OCI-M2 (cell line): ENCODE measurements around the gene UQCC2.

Experiments
- DNase-seq: peaks from one replicate; lab custom pipeline; 2025; ENCODE audit not compliant: unreplicated experiment; lab: John Stamatoyannopoulos, UW

The UQCC2 gene

DNA sequence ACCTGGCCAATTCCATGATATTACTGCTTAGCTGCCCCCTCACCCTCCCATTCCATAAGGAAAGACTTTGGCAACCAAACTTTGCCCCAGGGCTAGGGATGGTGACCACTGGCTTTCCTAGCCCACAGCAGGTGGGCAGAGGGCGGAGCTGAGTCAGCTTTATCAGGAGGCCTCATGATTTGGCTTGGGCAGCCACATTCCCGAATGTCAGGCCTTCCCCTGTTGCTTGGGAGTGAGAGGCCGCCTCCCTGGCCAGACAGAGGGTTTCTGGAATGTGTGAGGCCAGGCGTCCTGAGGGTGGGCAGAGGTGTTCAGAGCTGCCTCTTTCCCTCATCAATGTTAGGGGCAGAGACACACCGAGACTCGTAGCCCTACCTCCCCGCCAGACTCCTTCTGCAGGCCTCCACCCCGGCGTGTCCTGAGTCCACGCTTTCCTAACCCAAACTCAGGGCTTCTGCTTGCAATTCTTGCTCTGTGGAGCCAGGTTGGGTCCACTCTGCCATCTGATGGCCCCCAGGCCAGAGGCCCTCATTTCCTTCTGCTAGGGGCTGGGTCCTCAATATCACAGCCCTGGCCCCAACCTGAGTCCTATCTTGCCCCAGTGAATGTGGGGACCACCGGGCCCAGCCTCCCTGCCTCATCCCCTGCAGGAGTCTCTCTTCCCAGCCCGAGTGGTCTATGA, 19.3 kb downstream of the UQCC2 start:
- no peak for DNase-seq

DNA sequence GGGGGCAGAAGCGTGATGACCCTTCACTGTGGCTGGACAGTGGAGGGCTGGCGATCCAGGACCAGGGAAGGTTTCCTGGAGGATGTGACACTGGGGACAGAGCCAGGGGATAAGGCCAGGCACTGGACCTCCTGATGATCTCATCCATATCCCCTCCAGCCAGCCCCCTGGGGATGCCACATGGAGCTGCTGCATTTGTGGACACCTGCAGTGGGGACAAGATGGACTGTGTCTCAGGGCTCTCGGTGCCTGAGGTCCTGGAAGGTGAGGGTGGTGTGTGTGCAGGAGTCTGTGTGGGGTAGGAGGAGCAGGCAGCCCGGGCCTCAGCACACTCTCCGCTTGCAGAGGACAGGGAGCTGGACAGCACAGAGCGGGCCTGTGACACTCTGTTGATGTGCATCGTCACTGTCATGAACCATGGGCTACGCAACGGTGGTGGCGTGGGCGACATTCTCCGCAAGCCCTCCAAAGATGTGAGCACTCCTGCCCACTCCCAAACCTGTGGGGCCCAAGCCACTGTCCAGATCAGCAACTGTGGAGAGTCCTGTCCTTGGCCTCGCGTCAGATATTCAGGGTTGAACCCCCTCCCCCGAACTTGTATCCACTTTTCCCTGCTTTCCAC, 19.9 kb downstream of the UQCC2 start:
- DNase-seq: no peak

DNA sequence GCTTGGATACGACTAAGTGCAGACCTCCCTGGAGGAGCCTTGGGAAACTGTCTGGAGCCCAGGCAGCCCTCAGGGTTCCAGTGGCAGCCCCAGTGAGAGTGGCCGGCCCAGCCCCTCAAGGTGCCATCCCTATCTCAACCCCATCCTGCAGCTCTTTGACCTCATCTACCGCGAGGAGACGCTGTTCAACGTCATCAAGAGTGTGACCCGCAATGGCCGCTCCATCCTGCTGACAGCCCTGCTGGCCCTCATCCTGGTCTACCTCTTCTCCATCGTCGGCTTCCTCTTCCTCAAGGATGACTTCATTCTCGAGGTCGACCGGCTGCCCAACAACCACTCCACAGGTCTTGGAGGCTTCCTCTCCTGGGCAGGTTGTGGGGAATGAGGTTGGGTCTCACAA, 20.7 kb downstream of the UQCC2 start:
- DNase-seq: no peak

DNA sequence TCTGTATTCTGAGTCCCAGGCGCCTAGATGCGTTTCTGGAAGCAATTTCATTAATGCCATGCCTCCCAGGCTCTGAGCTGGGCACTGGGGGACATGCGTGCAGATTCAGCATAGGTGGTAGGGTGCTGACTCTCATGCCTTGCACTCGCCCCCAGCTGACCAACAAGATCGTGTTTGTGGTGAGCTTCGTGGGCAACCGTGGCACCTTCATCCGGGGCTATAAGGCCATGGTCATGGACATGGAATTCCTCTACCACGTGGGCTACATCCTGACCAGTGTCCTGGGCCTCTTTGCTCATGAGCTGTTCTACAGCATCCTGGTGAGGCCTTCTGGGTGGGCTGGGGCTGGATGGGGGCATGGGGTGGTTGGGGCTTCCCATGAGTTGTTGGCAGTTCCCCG, 21.6 kb downstream of the UQCC2 start:
- DNase-seq: no peak

DNA sequence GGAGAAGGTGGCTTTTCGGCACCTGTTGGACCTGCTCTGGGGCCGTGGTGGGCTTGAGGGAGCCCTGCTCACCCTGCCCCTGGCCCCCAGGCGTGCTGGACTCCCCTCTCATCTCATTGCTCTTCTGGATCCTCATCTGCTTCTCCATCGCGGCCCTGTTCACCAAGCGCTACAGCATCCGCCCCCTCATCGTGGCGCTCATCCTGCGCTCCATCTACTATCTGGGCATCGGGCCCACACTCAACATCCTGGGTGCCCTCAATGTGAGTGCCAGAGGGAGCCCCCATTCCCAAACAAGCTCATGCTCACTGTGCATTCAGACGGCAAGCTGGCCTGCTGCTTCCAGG, 22.4 kb downstream of the UQCC2 start:
- no peak for DNase-seq

DNA sequence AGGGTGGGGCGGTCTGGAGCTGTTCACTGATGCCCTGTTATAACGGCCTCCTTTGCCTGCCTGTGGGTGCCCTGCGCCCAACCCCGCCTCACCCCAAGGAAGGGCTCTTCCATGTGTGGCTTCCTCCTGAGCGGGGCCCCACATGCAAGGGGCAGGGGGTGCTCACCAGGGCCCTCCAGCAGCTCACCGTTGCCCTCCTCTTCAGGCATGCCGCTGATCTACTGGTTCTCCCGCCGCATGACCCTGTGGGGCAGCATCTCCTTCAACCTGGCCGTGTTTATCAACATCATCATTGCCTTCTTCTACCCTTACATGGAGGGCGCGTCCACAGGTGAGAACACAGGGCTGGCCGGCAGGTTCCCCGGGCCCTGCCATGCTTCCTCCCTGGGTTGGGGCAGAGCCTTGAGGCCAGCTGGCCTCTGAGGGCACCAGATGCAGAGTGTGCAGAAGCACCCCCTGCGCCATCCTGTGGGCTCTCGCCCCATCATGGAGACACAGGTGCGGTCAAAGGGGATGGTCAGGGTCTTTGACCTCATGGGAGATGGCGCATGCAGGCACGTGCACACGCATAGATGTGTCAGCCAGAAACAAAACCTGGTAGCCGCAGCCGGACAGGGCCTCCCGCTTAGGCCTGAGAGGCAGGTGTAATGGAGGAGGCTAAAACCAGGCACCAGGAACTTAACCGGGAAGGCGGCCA, 22.9 kb downstream of the UQCC2 start:
- no peak for DNase-seq

DNA sequence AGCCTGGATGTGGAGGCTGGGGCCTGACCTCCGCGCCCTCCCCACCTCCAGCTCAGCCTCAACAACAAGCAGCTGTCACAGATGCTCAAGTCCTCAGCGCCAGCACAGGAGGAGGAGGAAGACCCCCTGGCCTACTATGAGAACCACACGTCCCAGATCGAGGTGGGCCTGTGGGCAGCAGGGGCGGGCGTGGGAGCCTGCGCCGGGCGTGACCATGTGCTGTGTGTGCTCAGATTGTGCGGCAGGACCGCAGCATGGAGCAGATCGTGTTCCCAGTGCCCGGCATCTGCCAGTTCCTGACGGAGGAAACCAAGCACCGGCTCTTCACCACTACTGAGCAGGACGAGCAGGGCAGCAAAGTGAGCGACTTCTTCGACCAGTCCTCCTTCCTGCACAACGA, 23.5 kb downstream of the UQCC2 start:
- no peak for DNase-seq

DNA sequence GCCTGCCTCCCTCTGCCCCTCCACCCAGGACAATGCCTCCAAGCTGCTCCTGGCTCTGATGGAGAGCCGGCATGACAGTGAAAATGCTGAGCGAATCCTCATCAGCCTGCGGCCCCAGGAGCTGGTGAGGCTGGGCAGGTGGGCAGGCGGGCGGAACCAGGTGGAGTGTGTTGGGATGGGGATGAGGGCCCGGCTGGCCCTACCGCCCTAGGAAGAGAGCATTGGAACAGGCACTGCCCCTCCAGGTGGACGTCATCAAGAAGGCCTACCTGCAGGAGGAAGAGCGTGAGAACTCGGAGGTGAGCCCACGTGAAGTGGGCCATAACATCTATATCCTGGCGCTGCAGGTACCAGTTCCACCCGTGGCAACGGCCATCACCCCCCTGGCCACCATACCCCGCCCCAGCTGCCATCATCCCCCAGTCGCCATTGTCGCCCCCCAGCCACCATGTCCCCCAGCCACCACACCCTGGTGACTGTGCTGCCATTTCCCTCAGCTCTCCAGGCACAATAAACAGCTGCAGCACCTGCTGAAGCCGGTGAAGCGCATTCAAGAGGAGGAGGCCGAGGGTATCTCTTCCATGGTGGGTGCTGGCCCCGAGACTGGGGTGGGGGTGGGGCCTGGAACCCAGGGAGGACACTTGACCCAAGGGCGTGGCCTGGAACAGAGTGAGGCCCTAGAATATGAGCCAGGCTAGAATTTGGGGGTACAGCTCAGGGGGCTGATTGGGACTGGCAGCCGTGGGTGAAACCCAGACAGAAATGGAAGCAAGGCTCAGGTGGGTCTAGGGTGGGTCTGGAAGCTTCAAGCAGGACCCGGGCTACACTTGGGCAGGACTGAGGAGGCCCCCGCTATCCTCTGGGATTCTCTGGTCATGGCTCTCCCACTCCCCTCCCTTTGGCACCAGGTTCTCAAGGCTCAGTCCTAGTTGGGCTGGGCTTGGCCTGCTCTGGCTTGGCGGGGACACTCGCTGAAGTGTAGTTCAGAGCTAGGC, 24.2 kb downstream of the UQCC2 start:
- no peak for DNase-seq

DNA sequence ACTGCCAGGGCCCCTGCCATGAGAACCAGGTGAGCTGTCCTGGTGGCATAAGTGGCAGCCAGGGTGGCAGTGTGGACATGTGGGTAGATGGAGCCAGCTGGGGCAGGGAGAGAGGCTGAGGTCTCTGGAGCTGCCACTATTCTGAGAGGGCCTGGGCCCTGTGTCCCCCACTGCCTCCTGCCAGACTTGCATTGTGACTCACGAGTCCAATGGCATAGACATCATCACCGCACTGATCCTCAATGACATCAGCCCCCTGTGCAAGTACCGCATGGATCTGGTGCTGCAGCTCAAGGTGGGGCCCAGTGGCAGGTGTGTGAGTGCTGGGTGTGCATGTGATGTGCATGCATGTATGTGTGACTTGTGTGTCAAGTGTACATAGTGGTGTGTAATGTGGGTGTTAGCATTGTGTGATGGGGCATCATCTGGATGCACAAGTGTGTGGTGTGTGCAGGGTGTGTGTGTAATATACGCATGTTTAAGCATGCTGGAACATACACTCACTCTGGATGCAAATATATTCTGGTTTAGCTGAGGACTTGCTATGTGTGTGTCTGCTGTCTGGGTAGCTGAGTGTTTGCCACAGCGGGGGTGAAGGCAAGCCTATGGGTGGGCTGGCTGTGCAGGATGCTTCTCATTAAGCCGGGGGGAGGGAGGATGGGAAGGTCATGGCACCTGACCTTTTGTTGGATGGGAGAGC, 25.1 kb downstream of the UQCC2 start:
- DNase-seq: no peak

DNA sequence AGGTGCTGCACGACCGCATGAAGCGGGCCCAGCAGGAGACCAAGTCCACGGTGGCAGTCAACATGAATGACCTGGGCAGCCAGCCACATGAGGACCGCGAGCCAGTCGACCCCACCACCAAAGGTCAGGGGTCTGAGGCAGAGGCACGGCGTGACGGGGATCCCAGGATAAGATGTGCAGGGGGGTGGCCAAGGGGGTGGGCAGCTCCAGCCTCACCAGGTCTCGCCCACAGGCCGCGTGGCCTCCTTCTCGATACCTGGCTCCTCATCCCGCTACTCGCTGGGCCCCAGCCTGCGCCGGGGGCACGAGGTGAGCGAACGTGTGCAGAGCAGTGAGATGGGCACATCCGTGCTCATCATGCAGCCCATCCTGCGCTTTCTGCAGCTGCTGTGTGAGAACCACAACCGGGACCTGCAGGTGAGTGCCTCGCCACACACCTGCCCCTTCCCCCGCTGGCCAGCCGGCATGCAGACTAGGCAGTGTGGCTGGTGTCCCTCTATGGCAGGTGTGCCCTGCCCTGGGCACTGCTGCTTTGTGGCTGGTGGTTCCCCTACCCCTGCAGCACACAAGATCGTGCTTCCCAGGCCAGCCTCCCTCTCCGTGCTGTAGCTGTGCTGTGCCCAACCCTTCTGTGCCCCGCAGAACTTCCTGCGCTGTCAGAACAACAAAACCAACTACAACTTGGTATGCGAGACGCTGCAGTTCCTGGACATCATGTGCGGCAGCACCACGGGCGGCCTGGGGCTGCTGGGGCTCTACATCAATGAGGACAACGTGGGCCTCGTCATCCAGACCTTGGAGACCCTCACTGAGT, 25.9 kb downstream of the UQCC2 start:
- no peak for DNase-seq

DNA sequence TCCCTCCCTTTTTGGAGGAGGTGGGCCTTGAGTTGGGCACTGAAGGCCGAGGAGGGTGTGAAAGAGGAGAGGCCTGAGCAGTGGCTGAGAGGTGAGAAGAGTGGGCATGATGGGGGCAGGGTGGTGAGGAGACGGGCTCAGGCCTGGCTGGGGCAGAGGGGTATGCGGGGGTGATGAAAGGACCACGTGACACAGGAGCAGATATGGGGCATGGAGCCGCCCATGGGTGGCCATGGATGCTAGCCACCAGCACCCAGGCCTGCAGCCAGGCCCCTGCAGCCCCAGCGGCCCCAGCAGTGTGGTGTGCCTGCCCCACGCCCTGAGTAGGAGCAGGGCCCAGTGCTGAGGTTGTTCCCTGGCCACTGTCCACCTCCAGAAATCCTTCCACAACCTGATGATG, 26.5 kb downstream of the UQCC2 start:
- DNase-seq: no peak

DNA sequence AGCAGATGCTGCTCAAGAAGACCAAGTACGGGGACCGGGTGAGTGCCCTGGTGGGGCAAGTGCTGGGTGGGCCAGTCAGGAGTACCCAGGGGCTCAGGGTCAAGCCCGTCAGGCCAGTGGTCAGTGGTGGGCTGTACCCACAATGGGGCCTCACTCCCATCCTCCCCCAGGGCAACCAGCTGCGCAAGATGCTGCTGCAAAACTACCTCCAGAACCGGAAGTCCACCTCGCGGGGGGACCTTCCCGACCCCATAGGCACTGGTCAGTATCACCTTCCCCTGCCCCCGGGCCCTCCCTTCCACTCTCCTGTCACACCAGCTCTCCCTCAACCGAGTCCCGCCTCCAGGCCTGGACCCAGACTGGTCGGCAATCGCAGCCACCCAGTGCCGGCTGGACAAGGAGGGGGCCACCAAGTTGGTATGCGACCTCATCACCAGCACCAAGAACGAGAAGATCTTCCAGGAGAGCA, 27.0 kb downstream of the UQCC2 start:
- DNase-seq: no peak

DNA sequence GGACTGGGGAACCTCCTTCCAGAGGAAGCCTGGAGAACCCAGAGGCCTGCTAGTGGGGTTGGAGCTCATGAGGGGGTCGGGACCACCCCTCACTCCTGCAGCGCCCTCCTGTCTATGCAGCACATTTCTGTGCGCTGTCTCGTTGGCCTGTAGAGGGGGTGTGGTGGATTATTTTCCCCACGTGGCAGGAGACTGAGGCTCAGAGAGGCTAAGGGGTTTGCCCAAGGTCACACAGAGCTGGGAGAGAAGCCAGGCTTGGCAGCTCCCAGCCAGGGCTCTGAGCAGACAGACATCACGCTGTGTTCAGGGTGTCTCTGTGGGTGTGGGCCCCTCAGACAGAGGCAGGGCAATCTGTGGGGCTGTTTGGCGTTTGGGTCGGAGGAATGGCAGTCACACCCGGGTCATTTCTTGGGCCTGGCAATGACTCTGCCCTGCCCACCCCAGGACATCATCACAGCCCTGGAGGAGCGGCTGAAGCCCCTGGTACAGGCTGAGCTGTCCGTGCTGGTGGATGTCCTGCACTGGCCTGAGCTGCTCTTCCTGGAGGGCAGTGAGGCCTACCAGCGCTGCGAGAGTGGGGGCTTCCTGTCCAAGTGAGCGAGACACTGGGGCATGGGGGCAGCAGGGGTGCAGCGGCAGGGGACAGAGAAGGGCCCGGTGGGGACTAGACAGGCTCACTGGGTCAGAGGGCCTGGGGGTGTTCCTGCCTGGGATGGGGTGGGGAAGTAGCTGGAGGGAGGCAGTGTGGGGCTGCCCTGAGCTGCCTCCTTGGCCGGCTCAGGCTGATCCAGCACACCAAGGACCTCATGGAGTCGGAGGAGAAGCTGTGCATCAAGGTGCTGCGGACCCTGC, 27.7 kb downstream of the UQCC2 start:
- DNase-seq: no peak

DNA sequence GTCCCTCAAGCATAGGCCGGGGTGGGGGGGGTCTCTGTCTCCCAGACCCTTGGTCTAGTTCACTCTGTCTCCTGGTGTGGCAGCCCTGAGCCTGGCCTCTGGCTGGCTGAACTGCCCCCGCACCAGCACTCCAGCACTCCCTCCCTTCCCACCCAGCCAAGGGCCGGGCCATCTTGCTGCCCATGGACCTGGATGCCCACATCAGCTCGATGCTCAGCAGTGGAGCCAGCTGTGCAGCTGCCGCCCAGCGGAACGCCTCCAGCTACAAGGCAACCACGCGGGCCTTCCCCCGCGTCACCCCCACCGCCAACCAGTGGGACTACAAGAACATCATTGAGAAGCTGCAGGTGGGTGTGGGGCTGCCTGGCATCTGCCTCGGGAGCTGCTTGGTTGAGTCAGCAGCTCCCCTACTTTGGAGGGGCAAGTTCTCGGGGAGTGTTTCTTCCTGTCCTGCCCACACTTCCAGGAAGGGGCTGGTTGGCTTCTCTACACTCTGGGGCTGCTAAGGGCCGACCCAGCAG, 28.4 kb downstream of the UQCC2 start:
- DNase-seq: no peak

DNA sequence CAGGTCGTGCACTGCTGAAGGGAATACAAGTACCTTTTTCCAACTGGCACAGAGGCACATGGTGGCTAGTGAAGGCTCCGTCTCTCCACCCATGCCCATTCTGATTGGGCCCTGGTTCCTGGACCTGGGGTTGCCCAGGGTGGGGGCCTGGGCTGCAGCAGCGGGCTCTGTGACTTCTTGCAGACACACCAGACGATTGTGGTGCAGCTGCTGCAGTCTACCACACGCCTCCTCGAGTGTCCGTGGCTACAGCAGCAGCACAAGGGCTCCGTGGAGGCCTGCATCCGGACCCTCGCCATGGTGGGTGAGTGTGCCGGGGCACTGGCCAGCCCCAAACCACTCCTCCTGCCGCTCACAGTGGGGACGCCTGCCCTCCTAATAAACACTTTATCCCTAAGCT, 29.2 kb downstream of the UQCC2 start:
- no peak for DNase-seq

DNA sequence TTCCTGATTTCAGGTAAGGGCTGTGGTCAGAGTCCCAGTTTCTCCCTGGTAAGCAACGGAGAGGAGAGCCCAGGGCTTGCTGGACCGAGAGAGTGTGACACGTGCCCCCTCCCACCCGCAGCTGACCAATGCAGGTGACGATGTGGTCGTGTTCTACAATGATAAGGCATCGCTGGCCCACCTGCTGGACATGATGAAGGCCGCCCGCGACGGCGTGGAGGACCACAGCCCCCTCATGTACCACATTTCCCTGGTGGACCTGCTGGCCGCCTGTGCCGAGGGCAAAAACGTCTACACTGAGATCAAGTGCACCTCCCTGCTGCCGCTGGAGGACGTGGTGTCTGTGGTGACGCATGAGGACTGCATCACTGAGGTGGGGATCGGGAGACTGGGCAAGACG, 31.7 kb downstream of the UQCC2 start:
- no peak for DNase-seq

DNA sequence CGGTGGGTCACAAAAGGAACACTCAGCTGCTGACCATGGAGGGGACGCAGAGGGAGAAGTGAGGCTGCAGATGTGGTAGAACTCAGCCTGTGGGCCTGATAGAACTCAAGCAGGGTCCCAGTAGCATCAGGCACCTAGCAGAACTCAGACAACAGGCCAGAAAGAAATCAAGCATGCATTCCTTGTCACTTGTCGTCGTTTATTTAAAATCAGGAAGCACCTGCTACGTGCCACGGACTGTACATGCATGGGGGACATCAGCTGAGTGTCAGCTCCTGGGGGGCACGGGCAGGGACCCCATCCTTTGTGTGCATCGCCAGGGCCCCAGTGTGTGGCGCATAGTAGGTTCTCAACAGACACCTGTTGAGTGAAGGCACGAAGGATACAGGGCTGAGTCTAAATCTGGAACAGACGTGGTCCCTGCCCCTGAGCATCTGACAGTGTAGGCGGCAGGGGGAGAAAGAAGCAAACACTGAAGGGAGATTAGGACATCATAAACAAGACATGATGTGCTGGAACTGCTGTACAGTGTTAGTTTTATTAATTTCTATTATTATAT, 32.5 kb downstream of the UQCC2 start:
- no peak for DNase-seq

DNA sequence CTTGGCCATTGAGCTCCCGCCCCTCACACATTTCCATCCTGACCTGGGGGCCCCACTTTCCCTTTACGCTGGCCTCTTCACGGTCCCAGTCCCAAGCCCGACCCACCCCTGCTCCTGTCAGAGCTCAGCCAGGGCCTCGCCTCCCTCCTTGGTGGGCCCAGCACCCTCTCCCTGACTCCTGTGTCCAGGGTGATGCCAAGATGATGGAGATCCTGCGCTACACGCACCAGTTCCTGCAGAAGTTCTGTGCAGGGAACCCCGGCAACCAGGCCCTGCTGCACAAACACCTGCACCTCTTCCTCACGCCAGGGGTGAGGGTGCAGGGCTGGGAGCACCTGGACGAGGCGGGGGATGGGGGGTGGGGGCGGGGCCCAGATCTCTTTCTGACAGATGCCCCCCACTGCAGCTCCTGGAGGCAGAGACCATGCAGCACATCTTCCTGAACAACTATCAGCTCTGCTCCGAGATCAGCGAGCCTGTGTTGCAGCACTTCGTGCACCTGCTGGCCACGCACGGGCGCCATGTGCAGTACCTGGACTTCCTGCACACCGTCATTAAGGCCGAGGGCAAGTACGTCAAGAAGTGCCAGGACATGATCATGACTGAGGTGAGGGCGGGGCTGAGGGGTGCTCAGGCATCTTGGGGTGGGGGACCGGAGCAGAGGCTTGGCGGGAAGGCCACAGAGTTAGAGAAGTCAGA, 33.1 kb downstream of the UQCC2 start:
- no peak for DNase-seq
